Measurements from ENCODE around the gene TMEM121B.

The TMEM121B gene

GRCh38 chr22:17091851-17092250 is 29.3 kb downstream of the TMEM121B start:
- DNase-seq (ENCODE audit: low spot score) = no peak

GRCh38 chr22:17090550-17090949 is 30.6 kb downstream of the TMEM121B start:
- DNase-seq (ENCODE audit: low spot score) = no peak

- DNase-seq (ENCODE audit: low spot score) = no peak
Observed at GRCh38 chr22:17087498-17088131, 33.5 kb downstream of the TMEM121B start.

GRCh38 chr22:17086788-17087497 is 34.2 kb downstream of the TMEM121B start:
- no peak for DNase-seq (ENCODE audit: low spot score)

- DNase-seq (ENCODE audit: low spot score) = no peak
Observed at GRCh38 chr22:17086296-17086695, 34.9 kb downstream of the TMEM121B start.

- DNase-seq (ENCODE audit: low spot score) = no peak
Observed at GRCh38 chr22:17085277-17086181, 35.6 kb downstream of the TMEM121B start.

- DNase-seq (ENCODE audit: low spot score) = peak; percentile 81
Observed at GRCh38 chr22:17084554-17085276, 36.4 kb downstream of the TMEM121B start, which contains the start of gene IL17RA. Gene IL17RA (plus strand): TSS chr22:17085000. CDS start chr22:17085092, 92 bp downstream.

GRCh38 chr22:17083811-17084441 is 37.2 kb downstream of the TMEM121B start:
- DNase-seq (ENCODE audit: low spot score) = no peak

- DNase-seq (ENCODE audit: low spot score) = no peak
Observed at GRCh38 chr22:17083255-17083654, 37.9 kb downstream of the TMEM121B start.

- DNase-seq (ENCODE audit: low spot score) = no peak
Observed at GRCh38 chr22:17079572-17079971, 41.6 kb downstream of the TMEM121B start.

- DNase-seq (ENCODE audit: low spot score) = no peak
Observed at GRCh38 chr22:17077255-17077654, 43.9 kb downstream of the TMEM121B start.

GRCh38 chr22:17074648-17075002 is 46.5 kb downstream of the TMEM121B start:
- DNase-seq (ENCODE audit: low spot score) = no peak

- DNase-seq (ENCODE audit: low spot score) = no peak
Observed at GRCh38 chr22:17072877-17073276, 48.3 kb downstream of the TMEM121B start.

All from globus pallidus (tissue), 1 donor.